Activated gamma-delta T cell (primary cell): Measurements from ENCODE around the gene LDLRAD4.

ENCODE experiments used
- DNase-seq: peaks from one replicate; lab custom pipeline; 2025; lab: John Stamatoyannopoulos, UW
- total RNA-seq, 2 donors: gene quantifications; one replicate each; lab custom pipeline; 2026; lab: John Stamatoyannopoulos, UW

Gene LDLRAD4
- total RNA-seq, result 124 to 265 reads per million in 2 donors

DNA sequence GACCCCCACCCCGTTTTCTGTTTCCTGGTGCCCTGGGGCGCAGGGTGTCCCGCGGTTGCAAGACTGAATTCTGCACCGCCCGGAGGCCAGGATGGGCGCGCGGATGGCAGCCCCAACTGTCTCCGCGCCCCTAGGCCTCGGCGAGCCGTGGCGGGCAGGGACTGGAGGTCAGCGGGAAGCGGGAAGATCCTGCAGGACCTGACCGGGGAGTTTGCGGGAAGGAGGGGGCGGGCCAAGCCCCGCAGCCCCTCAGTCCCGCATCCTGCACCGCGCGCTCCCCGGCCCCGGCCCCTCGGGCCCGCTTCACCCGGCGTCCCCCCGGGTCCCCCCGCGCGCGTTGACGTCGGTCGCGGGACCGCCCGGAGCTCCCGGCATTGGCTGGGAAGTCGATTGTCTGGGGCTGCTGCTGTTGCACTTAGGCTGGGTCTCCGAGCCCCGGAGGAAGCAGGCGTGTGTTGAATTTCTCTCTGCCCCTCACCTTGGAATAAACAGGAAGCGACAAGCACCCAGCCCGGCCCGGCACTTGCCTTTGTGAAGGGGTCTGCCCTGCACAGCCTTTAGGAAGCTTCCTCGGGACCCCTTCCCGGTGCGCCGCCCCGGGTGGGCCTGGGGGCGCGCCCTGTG lies at the start of gene LDLRAD4:
Gene LDLRAD4 (plus strand): TSS at position 393 of the 624 bp plus-strand sequence.
- no peak for DNase-seq

- DNase-seq, result no peak
Observed at GRCh38 chr18:13173578-13174145, 44.9 kb upstream of the LDLRAD4 start.

DNA sequence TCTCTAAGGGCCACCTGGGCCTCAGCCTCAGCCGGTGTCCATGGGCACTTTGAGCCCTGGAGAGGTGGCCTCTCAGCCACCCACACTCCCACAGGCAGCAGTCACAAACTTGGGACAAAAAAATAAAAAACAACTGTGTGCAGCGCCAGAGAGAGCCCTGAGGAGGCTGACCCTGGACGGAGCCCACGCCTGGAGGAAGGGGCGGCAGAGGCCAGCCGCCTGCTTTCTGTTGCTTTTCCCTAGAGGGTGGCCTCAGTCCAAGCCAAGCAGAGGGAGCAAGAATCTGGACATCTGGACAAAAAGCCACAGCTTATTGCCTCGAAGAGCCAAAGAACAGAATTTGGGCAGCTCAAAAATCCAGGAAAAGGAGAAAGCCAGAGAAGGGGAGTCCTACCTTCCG lies 43.3 kb upstream of the LDLRAD4 start:
- no peak for DNase-seq

DNA sequence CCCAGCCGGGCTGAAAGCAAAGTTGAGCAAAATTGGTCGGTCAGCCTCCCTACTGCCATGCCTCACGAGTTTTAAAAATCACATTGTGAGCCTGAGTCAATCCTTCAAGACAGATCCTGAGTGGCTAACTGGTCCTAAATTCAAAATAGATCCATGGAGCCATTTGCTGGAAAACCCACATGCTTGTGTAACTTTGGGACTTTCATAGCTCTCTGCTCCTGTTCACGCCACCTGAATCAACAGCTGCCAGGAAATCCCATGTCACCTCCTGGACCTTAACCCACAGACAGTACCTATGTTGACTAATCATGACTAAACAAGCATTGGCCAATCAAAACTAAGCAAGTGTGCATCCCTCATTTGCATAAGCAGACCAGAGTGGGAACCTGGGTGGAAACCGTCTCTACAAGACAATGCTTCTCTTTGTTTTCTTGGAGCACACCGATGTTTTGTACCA lies 42.8 kb upstream of the LDLRAD4 start:
- DNase-seq, result no peak

- no peak for DNase-seq
Observed at GRCh38 chr18:13176847-13177246, 41.7 kb upstream of the LDLRAD4 start.

DNA sequence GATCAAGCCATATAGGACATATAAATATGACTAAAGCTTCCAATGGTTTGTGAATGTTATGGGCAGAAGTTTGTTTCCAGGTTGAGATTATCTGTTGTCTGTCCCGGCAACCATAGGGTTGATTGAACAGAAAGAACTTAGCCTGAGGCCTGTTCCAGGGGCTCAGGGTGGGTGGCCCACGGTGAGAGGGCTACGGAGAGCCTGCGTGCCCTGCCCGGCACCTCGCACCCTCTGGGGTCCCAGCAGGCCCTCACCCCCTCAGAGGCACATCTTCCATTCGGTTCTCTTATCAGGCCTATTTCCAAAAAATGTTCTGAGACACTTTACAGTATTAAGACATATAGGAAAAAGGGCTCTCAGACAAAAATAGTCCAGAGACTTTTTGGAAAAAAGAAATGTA lies 40.4 kb upstream of the LDLRAD4 start:
- DNase-seq, result no peak

DNA sequence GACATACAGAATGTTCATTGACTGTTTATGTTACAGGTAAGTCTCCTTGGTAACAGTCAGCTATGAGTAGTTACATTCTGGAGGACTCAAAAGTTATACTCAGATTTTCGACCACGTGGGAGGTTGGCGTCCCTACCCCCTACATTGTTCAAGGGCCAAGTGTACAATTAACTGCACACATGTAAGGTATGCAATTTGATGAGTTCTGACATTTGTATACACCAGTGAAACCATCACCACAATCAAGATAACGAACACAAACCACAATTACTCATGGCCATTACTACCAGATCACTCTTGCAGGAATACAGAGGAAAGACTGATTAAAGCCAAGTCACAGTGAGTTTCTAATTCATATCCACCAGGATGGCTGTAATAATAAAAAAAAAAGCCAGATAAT lies 39.6 kb upstream of the LDLRAD4 start:
- DNase-seq, result no peak

- no peak for DNase-seq
Observed at GRCh38 chr18:13179566-13180113, 38.9 kb upstream of the LDLRAD4 start.

DNA sequence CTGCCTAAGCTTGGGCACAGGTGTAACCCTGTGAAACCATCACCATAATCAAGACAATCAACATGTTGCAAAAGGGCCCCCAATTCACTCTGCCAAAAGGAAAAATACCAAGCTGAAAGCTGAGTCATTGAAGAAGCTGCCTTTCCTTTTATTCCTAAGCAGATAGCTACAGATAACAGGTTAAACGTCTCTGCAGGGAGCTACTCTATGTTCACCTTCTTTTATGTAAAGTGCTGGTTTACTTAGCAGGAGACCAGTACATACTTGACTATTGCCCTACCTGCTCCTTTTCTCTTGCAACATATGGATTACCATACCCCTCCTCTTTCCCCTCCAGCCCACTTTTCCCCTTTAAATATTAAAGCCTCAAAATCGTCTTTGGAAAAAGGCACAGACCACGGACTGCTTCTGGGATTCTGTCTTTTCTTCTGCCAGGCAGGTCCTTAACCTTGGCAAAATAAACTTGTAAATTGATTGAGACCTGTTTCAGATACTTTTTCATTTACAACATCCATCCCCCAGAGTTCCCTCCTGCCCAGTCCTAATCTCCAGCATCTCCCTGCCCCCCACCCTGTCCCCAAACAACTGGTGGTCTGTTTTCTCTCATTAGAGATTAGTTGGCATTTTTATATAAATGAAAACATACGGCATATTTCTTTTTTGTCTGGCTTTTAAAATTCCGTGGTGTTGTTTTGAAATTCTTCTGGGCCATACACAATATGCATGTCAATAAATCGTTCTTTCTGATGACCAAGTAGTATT lies 37.8 kb upstream of the LDLRAD4 start:
- no peak for DNase-seq

DNA sequence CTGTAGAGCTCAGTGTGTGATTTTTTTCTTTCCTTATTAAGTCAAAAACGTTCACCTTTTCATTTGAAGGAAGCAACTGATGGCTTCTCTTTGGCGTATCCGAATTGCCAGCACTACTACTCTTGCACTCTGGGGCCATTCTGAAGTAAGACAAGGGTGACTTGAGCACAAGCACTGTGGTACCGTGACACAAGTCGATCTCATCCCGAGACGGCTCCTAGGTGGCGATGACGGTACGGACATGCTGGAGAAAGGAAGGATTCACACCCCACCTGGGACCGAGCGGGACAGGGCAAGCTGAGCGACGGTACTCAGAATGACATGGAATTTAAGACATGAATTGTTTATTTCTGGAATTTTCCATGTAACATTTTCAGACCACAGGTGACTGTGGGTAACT lies 36.8 kb upstream of the LDLRAD4 start:
- no peak for DNase-seq

- DNase-seq, result no peak
Observed at GRCh38 chr18:13183359-13183758, 35.2 kb upstream of the LDLRAD4 start.

- DNase-seq, result no peak
Observed at GRCh38 chr18:13183790-13184189, 34.8 kb upstream of the LDLRAD4 start.

DNA sequence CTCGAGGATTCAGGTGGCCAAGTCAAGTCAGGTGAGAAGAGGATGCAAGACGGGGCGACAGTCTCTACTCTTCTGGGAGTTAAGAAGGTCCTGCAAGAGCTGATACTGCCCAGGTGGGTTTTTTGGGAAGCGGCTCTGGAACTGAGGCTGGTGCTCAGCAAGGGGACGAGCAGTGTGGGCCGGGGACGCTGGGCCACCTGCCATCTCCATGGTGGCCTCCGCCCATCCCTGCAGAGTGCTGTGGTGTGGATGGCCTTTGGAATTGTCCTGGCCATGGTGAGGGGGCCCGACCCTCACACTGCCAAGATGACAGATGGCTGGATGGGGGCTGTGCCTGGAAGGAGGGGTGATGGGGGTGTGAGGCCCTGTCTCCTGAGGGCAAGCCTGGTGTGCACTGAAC lies 34.2 kb upstream of the LDLRAD4 start:
- no peak for DNase-seq

- no peak for DNase-seq
Observed at GRCh38 chr18:13185675-13186198, 32.8 kb upstream of the LDLRAD4 start.

GRCh38 chr18:13186687-13187086 lies 31.9 kb upstream of the LDLRAD4 start:
- DNase-seq, result no peak

DNA sequence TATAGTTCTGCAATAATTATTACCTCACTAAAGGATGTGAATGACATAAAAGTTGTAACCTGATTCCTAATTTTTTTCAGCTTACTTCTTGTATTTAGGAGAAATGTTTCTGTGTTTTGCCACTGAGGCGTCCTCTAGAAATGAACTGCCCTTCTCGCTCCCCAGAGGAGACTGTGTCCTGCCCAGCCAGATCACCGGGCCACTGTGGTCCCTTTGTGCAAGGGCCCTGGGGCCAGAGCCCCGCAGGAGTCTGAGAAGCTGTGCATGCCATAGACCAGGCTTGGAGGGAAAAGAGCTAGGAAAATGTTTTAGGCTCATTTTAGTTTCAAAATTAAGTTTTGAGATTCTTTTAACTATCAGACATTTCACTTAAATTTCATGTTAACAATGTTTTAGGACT lies 31.1 kb upstream of the LDLRAD4 start:
- no peak for DNase-seq

GRCh38 chr18:13191031-13191430 lies 27.5 kb upstream of the LDLRAD4 start:
- DNase-seq, result no peak

DNA sequence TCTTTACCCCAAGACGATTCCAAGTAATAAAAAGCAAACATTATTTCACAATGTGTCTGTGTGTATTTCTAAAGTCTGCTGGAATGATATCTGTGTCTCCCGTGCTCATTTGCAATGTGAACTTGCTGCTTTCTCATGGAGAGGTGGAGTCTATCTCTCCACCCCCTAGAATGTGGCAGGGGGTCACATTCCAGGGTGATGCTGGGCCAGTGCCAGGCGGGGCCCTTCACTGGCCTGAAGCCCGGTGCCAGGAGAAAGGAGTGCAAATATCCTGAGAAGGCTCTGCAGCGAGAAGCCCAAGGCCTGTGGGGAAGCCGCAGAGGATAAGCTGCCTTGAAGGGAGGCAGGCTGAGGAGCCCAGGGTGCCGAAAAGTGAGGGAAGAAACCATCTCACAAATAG lies 26.8 kb upstream of the LDLRAD4 start:
- DNase-seq, result no peak

DNA sequence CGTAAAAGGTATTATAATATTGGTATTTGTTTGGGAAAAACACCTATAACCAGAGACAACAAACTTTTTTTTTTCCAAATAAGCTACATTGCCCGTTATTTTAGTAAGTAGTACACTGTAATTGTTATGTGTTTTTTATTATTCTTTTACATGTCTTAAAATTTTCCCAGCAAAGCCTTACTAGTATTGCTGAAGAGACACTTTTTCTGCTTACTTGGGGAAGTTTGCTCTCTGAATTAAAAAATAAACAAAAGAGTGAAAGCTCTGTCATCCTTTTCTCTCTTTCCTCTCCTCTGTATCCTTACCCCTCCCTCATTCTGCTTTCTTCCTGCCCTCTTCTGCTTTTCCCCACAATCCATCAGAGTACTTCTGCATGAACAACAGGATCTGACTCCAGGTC lies 25.6 kb upstream of the LDLRAD4 start:
- DNase-seq, result no peak

- no peak for DNase-seq
Observed at GRCh38 chr18:13194239-13194638, 24.3 kb upstream of the LDLRAD4 start.

DNA sequence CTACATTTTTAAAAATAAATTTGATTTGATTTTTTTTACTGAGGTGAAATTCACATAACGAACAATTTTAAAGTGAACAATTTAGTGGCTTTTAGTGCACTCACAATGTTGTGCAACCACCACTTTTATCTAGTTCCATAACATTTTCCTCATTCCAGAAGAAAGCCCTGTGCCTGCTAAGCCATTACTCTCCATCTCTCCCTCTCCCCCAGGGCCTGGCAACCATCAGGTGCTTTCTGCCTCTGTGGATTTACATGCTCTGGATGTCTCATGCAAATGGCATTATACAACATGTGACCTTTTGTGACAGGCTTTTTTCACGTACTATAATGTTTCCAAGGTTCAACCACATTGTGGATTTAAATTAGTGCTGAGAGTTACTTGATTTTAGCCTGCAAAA lies 19.9 kb upstream of the LDLRAD4 start:
- no peak for DNase-seq

DNA sequence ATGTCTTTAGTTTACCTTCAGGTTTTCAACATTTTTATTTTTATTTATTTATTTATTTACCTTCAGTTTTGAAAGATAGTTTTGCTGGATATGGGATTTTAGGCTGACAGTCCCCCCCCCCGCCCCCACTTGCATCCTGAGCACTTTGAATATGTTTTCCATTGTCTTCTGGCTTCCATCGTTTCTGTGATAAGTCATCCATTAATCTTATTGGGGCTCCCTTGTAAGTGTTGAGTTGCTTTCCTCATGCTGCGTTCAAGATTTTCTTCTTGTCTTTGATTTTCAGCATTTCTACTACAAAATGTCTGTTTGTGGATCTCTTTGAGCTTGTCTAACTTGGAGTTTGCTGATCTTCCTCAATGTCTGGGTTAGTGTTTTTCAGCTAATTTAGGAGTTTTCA lies 19.4 kb upstream of the LDLRAD4 start:
- DNase-seq, result no peak

DNA sequence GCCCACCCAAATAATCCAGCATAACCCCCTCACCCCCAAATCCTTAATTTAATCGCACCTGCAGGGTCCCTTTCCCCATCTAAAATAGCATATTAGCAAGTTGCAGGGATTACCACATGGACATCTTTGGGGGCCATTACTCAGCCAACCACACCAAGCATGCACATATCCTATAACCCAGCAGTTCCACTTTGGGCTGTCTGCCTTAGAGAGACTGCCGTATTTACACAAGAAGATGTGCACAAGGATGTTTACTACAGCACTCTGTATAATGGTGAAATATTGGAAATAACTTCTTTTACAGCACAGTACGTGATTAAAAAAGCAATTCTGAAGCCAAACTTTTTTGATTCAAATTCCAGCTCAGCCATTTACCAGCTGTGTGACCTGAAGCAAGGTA lies 17.3 kb upstream of the LDLRAD4 start:
- DNase-seq, result no peak
